Measurements from ENCODE around the gene HRCT1.

DNA sequence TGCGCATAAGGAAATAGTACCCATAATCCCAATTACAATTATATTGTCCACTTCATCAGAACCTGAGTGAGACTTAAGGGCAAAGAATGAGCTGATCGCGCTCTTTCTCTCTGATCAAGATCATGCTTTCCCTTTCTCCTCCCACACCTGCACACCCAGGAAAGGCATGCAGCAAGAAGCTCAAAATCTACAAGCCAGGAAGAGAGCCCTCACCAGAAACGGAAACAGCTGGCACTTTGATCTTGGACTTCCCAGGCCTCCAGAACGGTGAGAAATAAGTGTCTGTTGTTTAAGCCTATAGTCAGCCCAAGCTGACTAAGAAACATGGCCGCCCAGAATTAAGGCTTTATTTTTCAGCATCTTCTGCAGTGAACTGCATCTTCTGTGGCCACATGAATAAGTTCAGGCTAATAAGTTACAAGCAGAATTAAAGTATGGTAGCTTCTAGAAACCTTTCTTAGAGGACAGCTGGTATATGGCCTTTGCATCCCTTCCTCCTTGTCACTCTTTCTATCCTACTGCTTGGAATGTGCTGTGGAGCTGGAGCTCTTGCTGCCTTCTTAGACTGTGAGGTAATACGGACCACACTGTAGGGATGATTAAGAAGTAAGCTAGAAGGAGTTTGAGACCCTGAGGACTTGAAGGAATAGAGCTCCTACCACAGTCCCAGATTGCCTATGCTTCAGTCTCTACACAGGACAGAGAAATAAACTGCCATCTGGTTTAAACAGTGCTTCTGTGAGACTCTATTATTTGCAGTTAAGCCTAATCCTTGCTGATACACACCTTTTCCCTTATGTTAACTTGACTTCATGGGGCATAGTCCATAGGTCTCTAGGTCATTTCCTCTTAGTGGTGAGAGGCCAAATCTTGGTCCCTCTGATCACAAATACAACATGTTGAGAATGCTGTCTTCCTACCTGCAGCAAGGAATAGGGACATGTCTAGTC lies 34.7 kb downstream of the HRCT1 start:
- no peak for TF ChIP-seq POLR2A (IDR thresholded peaks at IDR 0.05; ENCODE audit: low read length)
- no peak for TF ChIP-seq GATA1 (IDR thresholded peaks at IDR 0.05; ENCODE audit: low read depth, low read length)

Measured in erythroblast (primary cell).